Epidermal melanocyte (primary cell): ENCODE results near the gene SKA3.
"Not testable (repeated sequence)": the region's sequence is repeated elsewhere in the genome, so short reads cannot be mapped to it uniquely, and the experiment has no call there.

ENCODE experiments used
- DNase-seq: peaks from one replicate; pipeline ENCODE4 v3.0.0; 2011; ENCODE audit warnings: low spot score; ENCODE audit not compliant: insufficient read length

Gene SKA3

GRCh38 chr13:21171420-21171819, 4.9 kb downstream of the SKA3 start:
- no peak for DNase-seq

GRCh38 chr13:21165606-21166005, 10.7 kb downstream of the SKA3 start:
- not testable (repeated sequence) for DNase-seq

- no peak for DNase-seq
Measured at GRCh38 chr13:21164631-21165030, 11.7 kb downstream of the SKA3 start.

GRCh38 chr13:21152251-21152899, 24.0 kb downstream of the SKA3 start:
- DNase-seq = no peak

- DNase-seq = no peak
Measured at GRCh38 chr13:21150013-21150412, 26.3 kb downstream of the SKA3 start.

GRCh38 chr13:21149568-21149967, 26.8 kb downstream of the SKA3 start:
- DNase-seq = no peak

- no peak for DNase-seq
Measured at GRCh38 chr13:21148557-21149258, 27.6 kb downstream of the SKA3 start.

- DNase-seq = no peak
Measured at GRCh38 chr13:21147827-21148226, 28.5 kb downstream of the SKA3 start.

- no peak for DNase-seq
Measured at GRCh38 chr13:21142766-21143165, 33.6 kb downstream of the SKA3 start.

- no peak for DNase-seq
Measured at GRCh38 chr13:21139374-21139773, 37.0 kb downstream of the SKA3 start.

- no peak for DNase-seq
Measured at GRCh38 chr13:21138561-21138960, 37.8 kb downstream of the SKA3 start.

- no peak for DNase-seq
Measured at GRCh38 chr13:21137696-21138095, 38.7 kb downstream of the SKA3 start.

GRCh38 chr13:21135833-21136232, 40.5 kb downstream of the SKA3 start:
- not testable (repeated sequence) for DNase-seq

- no peak for DNase-seq
Measured at GRCh38 chr13:21134475-21134874, 41.9 kb downstream of the SKA3 start.

GRCh38 chr13:21133077-21133476, 43.3 kb downstream of the SKA3 start:
- no peak for DNase-seq

- no peak for DNase-seq
Measured at GRCh38 chr13:21130116-21130515, 46.2 kb downstream of the SKA3 start.

- DNase-seq = no peak
Measured at GRCh38 chr13:21124852-21125251, 51.5 kb downstream of the SKA3 start.

- DNase-seq = no peak
Measured at GRCh38 chr13:21123956-21124355, 52.4 kb downstream of the SKA3 start.

GRCh38 chr13:21121616-21122015, 54.7 kb downstream of the SKA3 start:
- DNase-seq = no peak

- DNase-seq = no peak
Measured at GRCh38 chr13:21120191-21120590, 56.2 kb downstream of the SKA3 start.

GRCh38 chr13:21119526-21119925, 56.8 kb downstream of the SKA3 start:
- DNase-seq = no peak

- no peak for DNase-seq
Measured at GRCh38 chr13:21118180-21118579, 58.2 kb downstream of the SKA3 start.
